K562 (cell line): ENCODE measurements around the gene CSTF2T. TPM values are rescaled to one million over a fixed set of nuclear protein-coding genes. Genes with fewer than 3 reads are reported as not detected.

Source experiments
- ATAC-seq: fragments of 200-7000 bp; cut with Tn5 transposase; 3 replicates; pipeline ENCODE4 v1.9.1; 2020; ENCODE audit warnings: moderate library complexity
- BruUV-seq: library from RNA; stranded (reverse); fragments of 400-500 nt; replicated peaks from 2 replicates; lab custom pipeline; 2021; lab: Mats Ljungman, UMichigan
- CTCF ChIA-PET: fragments of 300-600 bp; formaldehyde crosslinking; extraction: SDS; loops from one replicate; lab custom pipeline; 2021; ENCODE audit warnings: low intra/inter-chr PET ratio; lab: Yijun Ruan, JAX
- POLR2A ChIA-PET: fragments of 300-600, 350-650 bp; sonication (Branson Sonifier 250); formaldehyde crosslinking; extraction: SDS; loops from one replicate; lab custom pipeline; 2021; ENCODE audit warnings: antibody characterized with exemption, inconsistent platforms; lab: Yijun Ruan, JAX
- DNase-seq, 4 experiments: peaks; one replicate each; pipeline versions ENCODE4 v3.0.0 to v3.0.0-alpha.2; 2011 to 2018; ENCODE audit warnings: low spot score in 3 of 4, mixed read lengths in 3 of 4; ENCODE audit errors: extremely low read depth in 1 of 4
- FAIRE-seq: peaks from 2 replicates; lab custom pipeline; 2011; peaks lifted over from hg19 to GRCh38; lab: Jason Lieb, UNC
- H2AFZ ChIP-seq: 2 replicates; pipeline ENCODE4 v1.6.0; 2011; ENCODE audit warnings: low read depth, low read length, control low read depth, inconsistent platforms
- H3K27ac ChIP-seq: fragments of 200-600 bp; 3 replicates; pipeline ENCODE4 v1.8.0; 2011; ENCODE audit warnings: low read depth, mild to moderate bottlenecking, control low read depth, inconsistent platforms, low read length, moderate library complexity, mixed read lengths; ENCODE audit errors: extremely low read depth
- H3K27me3 ChIP-seq, 2 experiments: fragments of 300-600 bp in 1 of 2; 2 replicates in 1 of 2; 3 replicates in 1 of 2; pipeline versions ENCODE4 v1.6.0 to v1.8.0; 2011; ENCODE audit warnings: inconsistent platforms in 2 of 2, low read length in 2 of 2, mild to moderate bottlenecking in 1 of 2, mixed read lengths in 1 of 2, moderate library complexity in 1 of 2; ENCODE audit not compliant: control insufficient read depth in 2 of 2, insufficient read depth in 2 of 2
- H3K36me3 ChIP-seq: fragments of 300-600 bp; 3 replicates; pipeline ENCODE4 v1.8.0; 2011; ENCODE audit warnings: mild to moderate bottlenecking, low read length, inconsistent platforms; ENCODE audit not compliant: control insufficient read depth, insufficient read depth
- H3K4me1 ChIP-seq, 2 experiments: fragments of 200-600 bp in 1 of 2; replicated peaks in 1 of 2; 2 replicates in 1 of 2; 3 replicates in 1 of 2; pipeline versions ENCODE4 v1.5.1 to v1.8.0; 2011; ENCODE audit warnings: inconsistent platforms in 2 of 2, low read length in 2 of 2, mild to moderate bottlenecking in 1 of 2, mixed read lengths in 1 of 2, moderate library complexity in 1 of 2; ENCODE audit not compliant: control insufficient read depth in 2 of 2, insufficient read depth in 2 of 2
- H3K4me2 ChIP-seq: 2 replicates; pipeline ENCODE4 v1.6.1; 2011; ENCODE audit warnings: low read length, control low read depth, inconsistent platforms, mixed read lengths; ENCODE audit not compliant: insufficient read depth
- H3K4me3 ChIP-seq: fragments of 200-600 bp; sonication (generic), shearing (Covaris generic); 2 replicates; pipeline ENCODE4 v1.5.1; 2016; ENCODE audit warnings: control low read depth, inconsistent platforms
- H3K79me2 ChIP-seq: fragments of 200-600 bp; 3 replicates; pipeline ENCODE4 v1.8.0; 2011; ENCODE audit warnings: low read length, inconsistent platforms; ENCODE audit not compliant: control insufficient read depth, insufficient read depth
- H3K9ac ChIP-seq, 2 experiments: 2 replicates each; pipeline versions ENCODE4 v1.6.0 to v1.6.1; 2011; ENCODE audit warnings: low read depth in 2 of 2, low read length in 2 of 2, control low read depth in 1 of 2, inconsistent platforms in 1 of 2, mild to moderate bottlenecking in 1 of 2, mixed read lengths in 1 of 2; ENCODE audit not compliant: insufficient read depth in 1 of 2
- H3K9me1 ChIP-seq: one replicate; pipeline ENCODE4 v1.6.0; 2011; ENCODE audit warnings: inconsistent platforms, mild to moderate bottlenecking, low read length, moderate library complexity; ENCODE audit not compliant: control insufficient read depth, insufficient read depth
- H3K9me3 ChIP-seq: replicated peaks from 2 replicates; pipeline ENCODE4 v1.5.1; 2011; ENCODE audit warnings: low read depth, low read length, inconsistent platforms; ENCODE audit not compliant: control insufficient read depth, insufficient read depth
- H4K20me1 ChIP-seq: replicated peaks from 2 replicates; pipeline ENCODE4 v1.6.1; 2011; ENCODE audit warnings: low read length, inconsistent platforms, mixed read lengths; ENCODE audit not compliant: control insufficient read depth, insufficient read depth
- ATF4 ChIP-seq: fragments of 450-650 bp; formaldehyde crosslinking; IDR thresholded peaks from 2 replicates; pipeline ENCODE4 v1.4.0; 2022; ENCODE audit warnings: mild to moderate bottlenecking, moderate library complexity
- FIP1L1 ChIP-seq: fragments of 200-400 bp; formaldehyde crosslinking; IDR thresholded peaks from 2 replicates; pipeline ENCODE4 v1.6.1; 2018; ENCODE audit warnings: mild to moderate bottlenecking, low read depth, low read length; ENCODE audit not compliant: poor library complexity, severe bottlenecking
- GTF2A2 ChIP-seq: IDR thresholded peaks from 2 replicates; pipeline ENCODE4 v1.6.1; 2016; ENCODE audit warnings: mild to moderate bottlenecking, missing genetic modification characterization, missing compliant biosample characterization
- KLF16 ChIP-seq: IDR thresholded peaks from 2 replicates; pipeline ENCODE4 v1.6.1; 2016; ENCODE audit warnings: antibody characterized with exemption
- NR2C1 ChIP-seq, 2 experiments: fragments of 450-650 bp; IDR thresholded peaks; 2 replicates each; pipeline ENCODE4 v1.6.1; 2017; ENCODE audit warnings: mild to moderate bottlenecking in 2 of 2, antibody characterized with exemption in 1 of 2, inconsistent platforms in 1 of 2, missing compliant biosample characterization in 1 of 2, missing genetic modification characterization in 1 of 2
- SMARCA4 ChIP-seq: fragments of 450-650 bp; IDR thresholded peaks from 2 replicates; pipeline ENCODE4 v1.6.1; 2016
- ZC3H8 ChIP-seq: fragments of 450-650 bp; IDR thresholded peaks from 2 replicates; pipeline ENCODE4 v1.6.1; 2017
- in situ Hi-C: fragments of 300-500 bp; cut with MboI; formaldehyde crosslinking; loops from 4 replicates; pipeline ENCODE4 v1.15.0; 2018; ENCODE audit warnings: inconsistent platforms, mixed read lengths
- intact Hi-C: fragments of 100-400 bp; cut with micrococcal nuclease; formaldehyde crosslinking; loops from 2 replicates; pipeline ENCODE4 v1.14.2; 2022
- polyA plus RNA-seq, 8 experiments: library from polyadenylated mRNA; depleted of rRNA in 4 of 8; stranded (reverse) in 5 of 8; unstranded in 3 of 8; fragments of >200 nt; fragmentation: Nextera tagmentation in 2 of 8; fragmentation: Illumina TruSeq in 1 of 8; extraction: Ambion mirVana in 2 of 8; extraction: Trizol in 1 of 8; gene quantifications; 2 replicates each; pipeline versions ENCODE4 v1.2.1 to v1.2.3, GENCODE V29; 2011 to 2014; ENCODE audit warnings: inconsistent platforms in 1 of 8, missing spikeins in 1 of 8
- total RNA-seq, 7 experiments: library from RNA; depleted of rRNA in 6 of 7; stranded (reverse); fragments of >200 nt in 6 of 7; fragmentation: Illumina TruSeq in 2 of 7; extraction: Trizol in 2 of 7; gene quantifications; 2 replicates each; pipeline versions ENCODE4 v1.2.1 to v1.2.3, GENCODE V29; 2011 to 2021; ENCODE audit warnings: low replicate concordance in 1 of 7
- TF ChIP-seq, protein P1 (sequence below): fragments of 450-650 bp; IDR thresholded peaks from 2 replicates; pipeline ENCODE4 v1.6.1; 2018; ENCODE audit not compliant: partially characterized antibody
- TF ChIP-seq, protein P2 (sequence below): fragments of 450-650 bp; IDR thresholded peaks from 2 replicates; pipeline ENCODE4 v1.7.1; 2018; ENCODE audit warnings: mild to moderate bottlenecking, low read depth; ENCODE audit not compliant: partially characterized antibody
- TF ChIP-seq, protein P3 (sequence below): fragments of 250-450 bp; sonication (Bioruptor Pico); IDR thresholded peaks from 2 replicates; pipeline ENCODE4 v1.4.0; 2020; ENCODE audit warnings: mild to moderate bottlenecking

Gene CSTF2T
- total and polyA plus RNA-seq, 9 of the 15 experiments (the other 6 are each of a cell fraction or from before 2014, with no cell fraction given), result 10.3 to 32.4 (median 24.2) TPM

- intact Hi-C loops (no loop called here), in situ Hi-C loops (no loop called here)
- Histone ChIP-seq H2AFZ (no peak overlapping the region), H3K9me1 (no peaks in the 10 kb centered on the region), H3K4me2 (no peak overlapping the region), H3K4me3 (no peak overlapping the region), H3K36me3 (no peaks in the 10 kb centered on the region), H3K27ac (no peak overlapping the region), H3K9me3 (no peaks in the 10 kb centered on the region; the same call in 1 of the 2 replicates), H3K4me1 (no peaks in the 10 kb centered on the region), H4K20me1 (no peaks in the 10 kb centered on the region), H3K9ac (no peak overlapping the region), H3K27me3 (no peaks in the 10 kb centered on the region), H3K79me2 (no peaks in the 10 kb centered on the region)
- DNase-seq, result no peak
- POLR2A ChIA-PET, result no interaction called here
- no TSS peak for BruUV-seq
- CTCF ChIA-PET, result no interaction called here
- no peak for TF ChIP-seq NR2C1 (IDR thresholded peaks at IDR 0.05)
- TF ChIP-seq NR2C1 (tag; IDR thresholded peaks at IDR 0.05), result no peak
- TF ChIP-seq ATF4 (CRISPR knock-in tag), result no peak
- TF ChIP-seq, protein P1, sequence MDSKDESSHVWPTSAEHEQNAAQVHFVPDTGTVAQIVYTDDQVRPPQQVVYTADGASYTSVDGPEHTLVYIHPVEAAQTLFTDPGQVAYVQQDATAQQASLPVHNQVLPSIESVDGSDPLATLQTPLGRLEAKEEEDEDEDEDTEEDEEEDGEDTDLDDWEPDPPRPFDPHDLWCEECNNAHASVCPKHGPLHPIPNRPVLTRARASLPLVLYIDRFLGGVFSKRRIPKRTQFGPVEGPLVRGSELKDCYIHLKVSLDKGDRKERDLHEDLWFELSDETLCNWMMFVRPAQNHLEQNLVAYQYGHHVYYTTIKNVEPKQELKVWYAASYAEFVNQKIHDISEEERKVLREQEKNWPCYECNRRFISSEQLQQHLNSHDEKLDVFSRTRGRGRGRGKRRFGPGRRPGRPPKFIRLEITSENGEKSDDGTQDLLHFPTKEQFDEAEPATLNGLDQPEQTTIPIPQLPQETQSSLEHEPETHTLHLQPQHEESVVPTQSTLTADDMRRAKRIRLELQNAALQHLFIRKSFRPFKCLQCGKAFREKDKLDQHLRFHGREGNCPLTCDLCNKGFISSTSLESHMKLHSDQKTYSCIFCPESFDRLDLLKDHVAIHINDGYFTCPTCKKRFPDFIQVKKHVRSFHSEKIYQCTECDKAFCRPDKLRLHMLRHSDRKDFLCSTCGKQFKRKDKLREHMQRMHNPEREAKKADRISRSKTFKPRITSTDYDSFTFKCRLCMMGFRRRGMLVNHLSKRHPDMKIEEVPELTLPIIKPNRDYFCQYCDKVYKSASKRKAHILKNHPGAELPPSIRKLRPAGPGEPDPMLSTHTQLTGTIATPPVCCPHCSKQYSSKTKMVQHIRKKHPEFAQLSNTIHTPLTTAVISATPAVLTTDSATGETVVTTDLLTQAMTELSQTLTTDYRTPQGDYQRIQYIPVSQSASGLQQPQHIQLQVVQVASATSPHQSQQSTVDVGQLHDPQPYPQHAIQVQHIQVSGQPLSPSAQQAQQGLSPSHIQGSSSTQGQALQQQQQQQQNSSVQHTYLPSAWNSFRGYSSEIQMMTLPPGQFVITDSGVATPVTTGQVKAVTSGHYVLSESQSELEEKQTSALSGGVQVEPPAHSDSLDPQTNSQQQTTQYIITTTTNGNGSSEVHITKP, result no peak
- no peak for TF ChIP-seq KLF16
- TF ChIP-seq, protein P2, sequence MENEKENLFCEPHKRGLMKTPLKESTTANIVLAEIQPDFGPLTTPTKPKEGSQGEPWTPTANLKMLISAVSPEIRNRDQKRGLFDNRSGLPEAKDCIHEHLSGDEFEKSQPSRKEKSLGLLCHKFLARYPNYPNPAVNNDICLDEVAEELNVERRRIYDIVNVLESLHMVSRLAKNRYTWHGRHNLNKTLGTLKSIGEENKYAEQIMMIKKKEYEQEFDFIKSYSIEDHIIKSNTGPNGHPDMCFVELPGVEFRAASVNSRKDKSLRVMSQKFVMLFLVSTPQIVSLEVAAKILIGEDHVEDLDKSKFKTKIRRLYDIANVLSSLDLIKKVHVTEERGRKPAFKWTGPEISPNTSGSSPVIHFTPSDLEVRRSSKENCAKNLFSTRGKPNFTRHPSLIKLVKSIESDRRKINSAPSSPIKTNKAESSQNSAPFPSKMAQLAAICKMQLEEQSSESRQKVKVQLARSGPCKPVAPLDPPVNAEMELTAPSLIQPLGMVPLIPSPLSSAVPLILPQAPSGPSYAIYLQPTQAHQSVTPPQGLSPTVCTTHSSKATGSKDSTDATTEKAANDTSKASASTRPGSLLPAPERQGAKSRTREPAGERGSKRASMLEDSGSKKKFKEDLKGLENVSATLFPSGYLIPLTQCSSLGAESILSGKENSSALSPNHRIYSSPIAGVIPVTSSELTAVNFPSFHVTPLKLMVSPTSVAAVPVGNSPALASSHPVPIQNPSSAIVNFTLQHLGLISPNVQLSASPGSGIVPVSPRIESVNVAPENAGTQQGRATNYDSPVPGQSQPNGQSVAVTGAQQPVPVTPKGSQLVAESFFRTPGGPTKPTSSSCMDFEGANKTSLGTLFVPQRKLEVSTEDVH, result no peak
- TF ChIP-seq GTF2A2 (tag), result no peak
- no peak for TF ChIP-seq FIP1L1
- TF ChIP-seq, protein P3, sequence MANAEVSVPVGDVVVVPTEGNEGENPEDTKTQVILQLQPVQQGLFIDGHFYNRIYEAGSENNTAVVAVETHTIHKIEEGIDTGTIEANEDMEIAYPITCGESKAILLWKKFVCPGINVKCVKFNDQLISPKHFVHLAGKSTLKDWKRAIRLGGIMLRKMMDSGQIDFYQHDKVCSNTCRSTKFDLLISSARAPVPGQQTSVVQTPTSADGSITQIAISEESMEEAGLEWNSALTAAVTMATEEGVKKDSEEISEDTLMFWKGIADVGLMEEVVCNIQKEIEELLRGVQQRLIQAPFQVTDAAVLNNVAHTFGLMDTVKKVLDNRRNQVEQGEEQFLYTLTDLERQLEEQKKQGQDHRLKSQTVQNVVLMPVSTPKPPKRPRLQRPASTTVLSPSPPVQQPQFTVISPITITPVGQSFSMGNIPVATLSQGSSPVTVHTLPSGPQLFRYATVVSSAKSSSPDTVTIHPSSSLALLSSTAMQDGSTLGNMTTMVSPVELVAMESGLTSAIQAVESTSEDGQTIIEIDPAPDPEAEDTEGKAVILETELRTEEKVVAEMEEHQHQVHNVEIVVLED, result no peak
- TF ChIP-seq ZC3H8, result no peak
- no peak for TF ChIP-seq SMARCA4
- ATAC-seq, result no peak
- no peak for FAIRE-seq
Measured at GRCh38 chr10:51668336-51668689, 31.1 kb downstream of the CSTF2T start.
